ENCODE data around the gene INSRR. TPM values are rescaled to one million over a fixed set of nuclear protein-coding genes. Genes with fewer than 3 reads are reported as not detected.

INSRR gene
- total RNA-seq, 1 experiment from 2014 or later, result not detected

DNA sequence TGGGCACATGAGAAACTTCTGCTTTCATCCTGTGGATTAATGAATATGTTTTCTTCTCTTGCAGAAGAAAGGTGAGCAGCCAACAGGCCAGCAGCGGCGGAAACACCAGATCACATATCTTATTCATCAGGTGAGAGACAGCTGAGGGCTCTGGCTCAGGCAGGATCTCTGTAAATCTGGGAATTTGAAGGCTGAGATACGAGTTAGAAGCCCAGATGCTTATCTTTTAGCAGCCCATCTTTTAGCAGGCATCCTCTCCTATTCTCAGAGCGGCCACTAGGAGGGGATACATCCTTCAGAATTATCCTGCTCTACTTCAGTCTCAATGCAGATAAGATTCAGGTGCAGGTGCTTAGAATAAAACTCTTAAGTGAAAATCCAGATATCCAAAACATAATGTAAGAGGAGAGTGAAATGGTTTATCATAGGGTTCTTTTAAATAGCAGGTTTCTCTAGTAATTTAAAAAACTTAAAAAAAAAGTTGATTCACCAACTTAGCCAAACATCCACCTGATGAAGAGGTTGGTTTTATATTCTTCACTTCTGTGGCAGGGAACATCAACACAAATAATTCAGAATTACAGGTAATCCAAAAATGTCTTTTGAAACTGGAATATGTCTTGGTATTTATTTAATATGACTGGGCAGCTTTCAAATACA lies 61.6 kb downstream of the INSRR start:
- in situ Hi-C loops (cut with HindIII; ENCODE audit: low pct_unique_long_range_greater_than_20kb, low sequenced_read_pairs), result no loop called here
- TF ChIP-seq TCF7L2 (IDR thresholded peaks at IDR 0.05; ENCODE audit: low read depth, low read length) (no peak), POLR2AphosphoS5 (IDR thresholded peaks at IDR 0.05; ENCODE audit: low read depth, low read length) (no peak), REST (IDR thresholded peaks at IDR 0.05; ENCODE audit: insufficient read depth in 1 of 2, low read depth in 2 of 2, low read length in 1 of 2) (no peak), SIN3A (IDR thresholded peaks at IDR 0.05; ENCODE audit: borderline replicate concordance, insufficient read depth, low read depth, low read length) (no peak)
- TF ChIP-seq, protein P1, sequence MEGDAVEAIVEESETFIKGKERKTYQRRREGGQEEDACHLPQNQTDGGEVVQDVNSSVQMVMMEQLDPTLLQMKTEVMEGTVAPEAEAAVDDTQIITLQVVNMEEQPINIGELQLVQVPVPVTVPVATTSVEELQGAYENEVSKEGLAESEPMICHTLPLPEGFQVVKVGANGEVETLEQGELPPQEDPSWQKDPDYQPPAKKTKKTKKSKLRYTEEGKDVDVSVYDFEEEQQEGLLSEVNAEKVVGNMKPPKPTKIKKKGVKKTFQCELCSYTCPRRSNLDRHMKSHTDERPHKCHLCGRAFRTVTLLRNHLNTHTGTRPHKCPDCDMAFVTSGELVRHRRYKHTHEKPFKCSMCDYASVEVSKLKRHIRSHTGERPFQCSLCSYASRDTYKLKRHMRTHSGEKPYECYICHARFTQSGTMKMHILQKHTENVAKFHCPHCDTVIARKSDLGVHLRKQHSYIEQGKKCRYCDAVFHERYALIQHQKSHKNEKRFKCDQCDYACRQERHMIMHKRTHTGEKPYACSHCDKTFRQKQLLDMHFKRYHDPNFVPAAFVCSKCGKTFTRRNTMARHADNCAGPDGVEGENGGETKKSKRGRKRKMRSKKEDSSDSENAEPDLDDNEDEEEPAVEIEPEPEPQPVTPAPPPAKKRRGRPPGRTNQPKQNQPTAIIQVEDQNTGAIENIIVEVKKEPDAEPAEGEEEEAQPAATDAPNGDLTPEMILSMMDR (IDR thresholded peaks at IDR 0.05), result peak; percentile 86

DNA sequence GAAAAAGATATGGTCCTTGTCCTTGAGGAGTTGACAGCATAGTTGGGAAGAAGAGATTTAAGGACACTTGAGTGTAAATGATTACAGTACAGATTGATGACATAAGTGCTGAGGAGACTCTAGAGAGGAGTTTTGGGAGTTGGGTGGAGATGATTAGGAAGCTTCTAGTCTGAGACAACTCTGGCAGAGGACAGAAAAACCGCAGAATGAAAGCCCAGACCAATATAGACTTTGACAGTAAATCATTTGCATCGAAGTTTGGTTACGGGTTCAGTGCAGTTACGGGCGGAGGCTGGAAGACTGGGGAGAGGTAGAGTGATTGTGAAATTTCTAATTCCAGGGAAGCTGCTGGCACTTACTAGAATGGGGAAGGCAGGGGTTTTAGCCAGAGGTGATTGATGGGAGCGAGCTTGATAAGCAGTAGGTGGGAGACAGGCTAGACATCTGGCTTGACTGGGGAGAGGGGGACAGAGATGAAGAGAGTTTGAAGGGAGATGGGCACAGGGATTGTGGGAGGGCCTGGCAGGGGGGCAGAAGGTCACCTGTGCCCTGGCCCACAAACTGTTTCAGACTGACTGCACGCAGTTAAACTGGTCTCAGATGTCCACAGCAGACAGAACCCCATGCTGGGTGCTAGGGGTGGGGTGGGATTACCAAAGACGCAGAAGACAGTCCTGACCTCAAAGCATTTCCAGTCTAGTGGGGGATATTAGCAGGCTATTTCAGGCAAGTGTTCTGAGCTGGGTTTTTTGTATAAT lies 62.4 kb downstream of the INSRR start:
- H3K27ac ChIP-seq (ENCODE audit: low read length), result no peak overlapping the region
- TF ChIP-seq TCF7L2 (IDR thresholded peaks at IDR 0.05; ENCODE audit: low read depth, low read length), result no peak
- TF ChIP-seq SIN3A (IDR thresholded peaks at IDR 0.05; ENCODE audit: borderline replicate concordance, insufficient read depth, low read depth, low read length), result no peak
- TF ChIP-seq REST (IDR thresholded peaks at IDR 0.05; ENCODE audit: insufficient read depth in 1 of 2, low read depth in 2 of 2, low read length in 1 of 2), result no peak
- TF ChIP-seq, protein P1 (IDR thresholded peaks at IDR 0.05), result no peak
- no peak for TF ChIP-seq POLR2AphosphoS5 (IDR thresholded peaks at IDR 0.05; ENCODE audit: low read depth, low read length)
- no peaks in the 10 kb centered on the region for H3K9me3 ChIP-seq (ENCODE audit: control insufficient read depth, insufficient read depth, low read depth, low read length)
- H3K4me1 ChIP-seq (ENCODE audit: control insufficient read depth, insufficient read depth, low read length), result no peaks in the 10 kb centered on the region
- ChIA-PET CTCF (interaction anchor here (0.8 to 1.6 kb wide), 3 partner anchors 64 to 93 kb away, joined by 3 to 7 read pairs (median 3); partner anchors contain the start of gene NTRK1), POLR2A (no interaction called here)
- H3K27me3 ChIP-seq (ENCODE audit: control insufficient read depth, insufficient read depth, low read length), result no peaks in the 10 kb centered on the region
- intact Hi-C loops (cut with micrococcal nuclease; ENCODE audit: unreplicated experiment), result loop anchor here (1.0 kb wide), 1 partner anchor 94 kb away; no protein-coding TSS in a partner anchor
- in situ Hi-C loops (cut with HindIII; ENCODE audit: low pct_unique_long_range_greater_than_20kb, low sequenced_read_pairs), result no loop called here
- H3K36me3 ChIP-seq (ENCODE audit: control insufficient read depth, insufficient read depth, low read length), result peaks cover 31% of the 10 kb centered on the region; the same call in 1 of the 2 replicates
- DNase-seq (ENCODE audit: low read depth, low spot score) (no peak), ATAC-seq (peak; percentile 7; the same call in 1 of the 2 replicates)
- BruUV-seq (replicated peaks), result no TSS peak
- H3K4me3 ChIP-seq (ENCODE audit: low read depth in 2 of 2, low read length in 2 of 2), result no peak overlapping the region

More for the DNA sequence above, 61.6 kb downstream of the INSRR start:
- ATAC-seq (peak; percentile 83), DNase-seq (ENCODE audit: low read depth, low spot score) (peak; percentile 45)
- CTCF ChIA-PET, result interaction anchor here (1.0 to 1.6 kb wide), 2 partner anchors 63 to 92 kb away, joined by 3 to 7 read pairs; partner anchors contain the start of gene NTRK1
- no TSS peak for BruUV-seq (replicated peaks)
- intact Hi-C loops (cut with micrococcal nuclease; ENCODE audit: unreplicated experiment), result loop anchor here (1.0 kb wide), 1 partner anchor 93 kb away; no protein-coding TSS in a partner anchor
- no peak overlapping the region for H3K4me3 ChIP-seq (ENCODE audit: low read depth in 2 of 2, low read length in 2 of 2)
- H3K9me3 ChIP-seq (ENCODE audit: control insufficient read depth, insufficient read depth, low read depth, low read length), result no peaks in the 10 kb centered on the region
- H3K27me3 ChIP-seq (ENCODE audit: control insufficient read depth, insufficient read depth, low read length), result no peaks in the 10 kb centered on the region
- POLR2A ChIA-PET, result no interaction called here
- H3K27ac ChIP-seq (ENCODE audit: low read length), result no peak overlapping the region
- H3K4me1 ChIP-seq (ENCODE audit: control insufficient read depth, insufficient read depth, low read length), result no peaks in the 10 kb centered on the region
- H3K36me3 ChIP-seq (ENCODE audit: control insufficient read depth, insufficient read depth, low read length), result peaks cover 31% of the 10 kb centered on the region; the same call in 1 of the 2 replicates
